IMR-90 (cell line): Measurements from ENCODE around the gene MARCHF2. TPM values are rescaled to one million over a fixed set of nuclear protein-coding genes. Genes with fewer than 3 reads are reported as not detected.
"Not testable (repeated sequence)": the region's sequence is repeated elsewhere in the genome, so short reads cannot be mapped to it uniquely, and the experiment has no call there.

ENCODE experiments used
- ATAC-seq: fragments of 200-7000 bp; cut with Tn5 transposase; 2 replicates; pipeline ENCODE4 v1.9.1; 2020; ENCODE audit warnings: low read depth, mild to moderate bottlenecking, moderate library complexity
- BruUV-seq: library from RNA; stranded (reverse); fragments of 400-500 nt; replicated peaks from 2 replicates; lab custom pipeline; 2021; lab: Mats Ljungman, UMichigan
- CTCF ChIA-PET: fragments of 300-600 bp; formaldehyde crosslinking; extraction: SDS; loops from one replicate; lab custom pipeline; 2021; ENCODE audit warnings: antibody characterized with exemption; lab: Yijun Ruan, JAX
- POLR2A ChIA-PET: fragments of 300-600 bp; sonication (Branson Sonifier 250); formaldehyde crosslinking; loops from one replicate; lab custom pipeline; 2022; ENCODE audit warnings: antibody characterized with exemption; ENCODE audit not compliant: unreplicated experiment; lab: Charles Lee
- DNase-seq: peaks from one replicate; pipeline ENCODE4 v3.0.0; 2013
- H2AFZ ChIP-seq: replicated peaks from 2 replicates; pipeline ENCODE3; 2013; ENCODE audit warnings: low read length, mild to moderate bottlenecking; ENCODE audit not compliant: poor library complexity
- H2AK5ac ChIP-seq: 2 replicates; pipeline ENCODE4 v1.6.1; 2013; ENCODE audit warnings: low read depth, low read length, inconsistent platforms
- H2AK9ac ChIP-seq: replicated peaks from 2 replicates; pipeline ENCODE3; 2013; ENCODE audit warnings: mild to moderate bottlenecking, low read depth, low read length, moderate library complexity; ENCODE audit not compliant: poor library complexity
- H2BK120ac ChIP-seq: 2 replicates; pipeline ENCODE4 v1.6.1; 2013; ENCODE audit warnings: low read depth, low read length, inconsistent platforms
- H2BK15ac ChIP-seq: 3 replicates; pipeline ENCODE4 v1.6.1; 2013; ENCODE audit warnings: low read depth, low read length, inconsistent platforms
- H2BK20ac ChIP-seq: 2 replicates; pipeline ENCODE4 v1.6.1; 2013; ENCODE audit warnings: low read depth, mild to moderate bottlenecking, inconsistent platforms, low read length, moderate library complexity
- H2BK5ac ChIP-seq: 2 replicates; pipeline ENCODE4 v1.6.1; 2013; ENCODE audit warnings: mild to moderate bottlenecking, low read depth, low read length, inconsistent platforms; ENCODE audit not compliant: poor library complexity, severe bottlenecking
- H3K14ac ChIP-seq: replicated peaks from 2 replicates; pipeline ENCODE4 v1.6.1; 2013; ENCODE audit warnings: low read depth, low read length, inconsistent platforms
- H3K18ac ChIP-seq: 2 replicates; pipeline ENCODE4 v1.6.1; 2013; ENCODE audit warnings: low read depth, low read length, control low read depth
- H3K23ac ChIP-seq: 2 replicates; pipeline ENCODE4 v1.6.1; 2013; ENCODE audit warnings: low read depth, low read length, inconsistent platforms
- H3K27ac ChIP-seq: 2 replicates; pipeline ENCODE4 v1.5.1; 2013; ENCODE audit warnings: mild to moderate bottlenecking, control low read depth, low read length; ENCODE audit not compliant: insufficient read depth
- H3K27me3 ChIP-seq: 2 replicates; pipeline ENCODE4 v1.6.1; 2013; ENCODE audit warnings: low read length; ENCODE audit not compliant: control insufficient read depth, insufficient read depth
- H3K36me3 ChIP-seq: 2 replicates; pipeline ENCODE4 v1.6.1; 2013; ENCODE audit warnings: low read length, mixed read lengths; ENCODE audit not compliant: control insufficient read depth, insufficient read depth
- H3K4ac ChIP-seq: 2 replicates; pipeline ENCODE4 v1.6.1; 2013; ENCODE audit warnings: low read depth, low read length, inconsistent platforms
- H3K4me1 ChIP-seq: 2 replicates; pipeline ENCODE4 v1.6.1; 2013; ENCODE audit warnings: low read length, mixed read lengths; ENCODE audit not compliant: control insufficient read depth, insufficient read depth
- H3K4me2 ChIP-seq: 2 replicates; pipeline ENCODE4 v1.6.1; 2013; ENCODE audit warnings: low read depth, mild to moderate bottlenecking, control low read depth, low read length, moderate library complexity
- H3K4me3 ChIP-seq: 2 replicates; pipeline ENCODE4 v1.5.1; 2013; ENCODE audit warnings: low read depth, mild to moderate bottlenecking, control low read depth, low read length, moderate library complexity; ENCODE audit not compliant: insufficient read depth
- H3K56ac ChIP-seq: 2 replicates; pipeline ENCODE4 v1.6.1; 2013; ENCODE audit warnings: low read length, inconsistent platforms; ENCODE audit not compliant: insufficient read depth; ENCODE audit errors: extremely low read depth
- H3K79me1 ChIP-seq, 2 experiments: 2 replicates each; pipeline ENCODE4 v1.6.1; 2013; ENCODE audit warnings: low read length in 2 of 2, inconsistent platforms in 1 of 2, low read depth in 1 of 2
- H3K9ac ChIP-seq: 2 replicates; pipeline ENCODE4 v1.6.1; 2013; ENCODE audit warnings: low read depth, low read length, control low read depth
- H3K9me1 ChIP-seq: 2 replicates; pipeline ENCODE4 v1.6.1; 2013; ENCODE audit warnings: low read length, inconsistent platforms; ENCODE audit not compliant: insufficient read depth
- H3K9me3 ChIP-seq: 2 replicates; pipeline ENCODE4 v1.6.1; 2013; ENCODE audit warnings: low read length; ENCODE audit not compliant: control insufficient read depth, insufficient read depth
- H4K20me1 ChIP-seq: 2 replicates; pipeline ENCODE4 v1.6.1; 2013; ENCODE audit warnings: low read length, inconsistent platforms; ENCODE audit not compliant: insufficient read depth
- H4K5ac ChIP-seq: 2 replicates; pipeline ENCODE4 v1.6.1; 2013; ENCODE audit warnings: mild to moderate bottlenecking, low read depth, low read length, control low read depth
- H4K8ac ChIP-seq, 2 experiments: 2 replicates each; pipeline ENCODE4 v1.6.1; 2013; ENCODE audit warnings: low read depth in 2 of 2, low read length in 2 of 2, control low read depth in 1 of 2, inconsistent platforms in 1 of 2
- H4K91ac ChIP-seq: 2 replicates; pipeline ENCODE4 v1.6.1; 2013; ENCODE audit warnings: low read depth, low read length, inconsistent platforms; ENCODE audit not compliant: insufficient read depth
- MAZ ChIP-seq: IDR thresholded peaks from 2 replicates; pipeline ENCODE4 v1.6.1; 2012; ENCODE audit warnings: low read depth, mild to moderate bottlenecking, low read length, improper control_type of control experiment, moderate library complexity, borderline replicate concordance
- NFE2L2 ChIP-seq: fragments of 150-350 bp; IDR thresholded peaks from 2 replicates; pipeline ENCODE4 v1.6.1; 2016; ENCODE audit warnings: low read depth, mild to moderate bottlenecking, low read length
- RCOR1 ChIP-seq: IDR thresholded peaks from 2 replicates; pipeline ENCODE4 v1.6.1; 2012; ENCODE audit warnings: mild to moderate bottlenecking, low read length, improper control_type of control experiment; ENCODE audit not compliant: insufficient replicate concordance
- SMC3 ChIP-seq: fragments of 150-350 bp; IDR thresholded peaks from 2 replicates; pipeline ENCODE4 v1.6.1; 2016; ENCODE audit warnings: low read depth, mild to moderate bottlenecking, antibody characterized with exemption, low read length, moderate library complexity
- WGBS, 2 experiments: methylation state at CpG; one replicate each; pipeline versions ENCODE4 v1.1.5 to v1.1.7; 2013; ENCODE audit warnings: missing lambda C conversion rate in 2 of 2; ENCODE audit not compliant: insufficient read length in 1 of 2; ENCODE audit errors: extremely low coverage in 2 of 2; 5-methylcytosine and 5-hydroxymethylcytosine counted together
- dilution Hi-C: fragments of 300-500 bp; cut with HindIII; formaldehyde crosslinking; loops from one replicate; pipeline ENCODE4 v1.14.3; 2018; ENCODE audit warnings: low sequenced_read_pairs; ENCODE audit not compliant: unreplicated experiment
- in situ Hi-C: fragments of 300-500 bp; cut with MboI; formaldehyde crosslinking; loops from 3 replicates; pipeline ENCODE4 v1.14.3; 2019; ENCODE audit warnings: low sequenced_read_pairs, inconsistent platforms, mixed read lengths
- intact Hi-C: fragments of 100-400 bp; cut with micrococcal nuclease; formaldehyde crosslinking; loops from 2 replicates; pipeline ENCODE4 v1.10.0; 2022
- polyA plus RNA-seq, 3 experiments: library from polyadenylated mRNA; depleted of rRNA; stranded (reverse); fragments of >200 nt; gene quantifications; 2 replicates each; pipeline ENCODE4 v1.2.3, GENCODE V29; 2012; ENCODE audit warnings: low replicate concordance in 1 of 3
- total RNA-seq: library from RNA; depleted of rRNA; stranded (reverse); fragments of >200 nt; gene quantifications from 2 replicates; pipeline ENCODE4 v1.2.3, GENCODE V29; 2012
- TF ChIP-seq, protein P1 (sequence below): conservative IDR thresholded peaks from 2 replicates; pipeline ENCODE4 v1.5.1; 2012; ENCODE audit warnings: mild to moderate bottlenecking, low read depth, low read length, improper control_type of control experiment

MARCHF2 gene
- total and polyA plus RNA-seq, 2 of the 4 experiments (the other 2 are of a cell fraction), result 33.8 to 58.8 TPM

DNA sequence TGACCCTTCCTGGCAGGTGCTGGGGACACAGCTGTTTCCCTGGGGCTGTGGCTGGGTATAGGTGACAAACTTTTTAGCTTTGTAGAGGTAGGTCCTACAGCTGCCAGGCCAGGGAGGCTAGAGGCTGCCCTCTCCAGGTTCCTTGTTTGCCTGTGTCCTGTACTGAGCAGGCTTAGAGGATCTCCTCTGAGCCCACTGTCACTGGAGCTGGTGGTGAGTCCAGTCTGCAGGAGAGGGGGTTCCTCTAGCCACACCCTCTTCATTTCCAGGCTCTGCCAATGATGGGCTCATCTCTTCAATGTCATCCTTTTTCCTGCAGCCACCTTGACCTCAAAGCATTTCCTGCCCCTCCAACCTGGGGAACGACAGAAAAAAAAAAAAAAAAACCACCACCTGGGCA is 35.5 kb upstream of the MARCHF2 start:
- Histone ChIP-seq H4K91ac (no peak overlapping the region), H3K27me3 (no peaks in the 10 kb centered on the region), H3K9me3 (no peaks in the 10 kb centered on the region), H3K23ac (no peak overlapping the region), H3K56ac (no peak overlapping the region), H3K4ac (no peak overlapping the region), H3K4me2 (no peak overlapping the region), H2BK5ac (no peak overlapping the region), H3K9ac (no peak overlapping the region), H2AK5ac (no peak overlapping the region), H3K79me1 (no peaks in the 10 kb centered on the region), H2BK15ac (no peak overlapping the region), H3K4me3 (no peak overlapping the region), H4K8ac (no peak overlapping the region), H2AFZ (no peak overlapping the region), H2AK9ac (peak overlapping the region; percentile 17), H3K9me1 (no peaks in the 10 kb centered on the region), H3K18ac (no peak overlapping the region), H4K5ac (no peak overlapping the region), H2BK120ac (no peak overlapping the region), H2BK20ac (no peak overlapping the region), H3K4me1 (no peaks in the 10 kb centered on the region), H3K14ac (no peak overlapping the region), H3K27ac (no peak overlapping the region), H4K20me1 (no peaks in the 10 kb centered on the region), H3K36me3 (peaks cover 12% of the 10 kb centered on the region)
- ChIA-PET CTCF (no interaction called here), POLR2A (no interaction called here)
- intact Hi-C loops (no loop called here), in situ Hi-C loops (no loop called here), dilution Hi-C loops (no loop called here)
- no peak for TF ChIP-seq MAZ
- no peak for TF ChIP-seq NFE2L2
- TF ChIP-seq, protein P1, sequence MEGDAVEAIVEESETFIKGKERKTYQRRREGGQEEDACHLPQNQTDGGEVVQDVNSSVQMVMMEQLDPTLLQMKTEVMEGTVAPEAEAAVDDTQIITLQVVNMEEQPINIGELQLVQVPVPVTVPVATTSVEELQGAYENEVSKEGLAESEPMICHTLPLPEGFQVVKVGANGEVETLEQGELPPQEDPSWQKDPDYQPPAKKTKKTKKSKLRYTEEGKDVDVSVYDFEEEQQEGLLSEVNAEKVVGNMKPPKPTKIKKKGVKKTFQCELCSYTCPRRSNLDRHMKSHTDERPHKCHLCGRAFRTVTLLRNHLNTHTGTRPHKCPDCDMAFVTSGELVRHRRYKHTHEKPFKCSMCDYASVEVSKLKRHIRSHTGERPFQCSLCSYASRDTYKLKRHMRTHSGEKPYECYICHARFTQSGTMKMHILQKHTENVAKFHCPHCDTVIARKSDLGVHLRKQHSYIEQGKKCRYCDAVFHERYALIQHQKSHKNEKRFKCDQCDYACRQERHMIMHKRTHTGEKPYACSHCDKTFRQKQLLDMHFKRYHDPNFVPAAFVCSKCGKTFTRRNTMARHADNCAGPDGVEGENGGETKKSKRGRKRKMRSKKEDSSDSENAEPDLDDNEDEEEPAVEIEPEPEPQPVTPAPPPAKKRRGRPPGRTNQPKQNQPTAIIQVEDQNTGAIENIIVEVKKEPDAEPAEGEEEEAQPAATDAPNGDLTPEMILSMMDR, result no peak
- TF ChIP-seq RCOR1, result no peak
- no peak for TF ChIP-seq SMC3
- no CpG with 5 or more reads among the region's 1 CpG for WGBS, 2 experiments
- BruUV-seq, result no TSS peak
- DNase-seq (no peak), ATAC-seq (no peak)

DNA sequence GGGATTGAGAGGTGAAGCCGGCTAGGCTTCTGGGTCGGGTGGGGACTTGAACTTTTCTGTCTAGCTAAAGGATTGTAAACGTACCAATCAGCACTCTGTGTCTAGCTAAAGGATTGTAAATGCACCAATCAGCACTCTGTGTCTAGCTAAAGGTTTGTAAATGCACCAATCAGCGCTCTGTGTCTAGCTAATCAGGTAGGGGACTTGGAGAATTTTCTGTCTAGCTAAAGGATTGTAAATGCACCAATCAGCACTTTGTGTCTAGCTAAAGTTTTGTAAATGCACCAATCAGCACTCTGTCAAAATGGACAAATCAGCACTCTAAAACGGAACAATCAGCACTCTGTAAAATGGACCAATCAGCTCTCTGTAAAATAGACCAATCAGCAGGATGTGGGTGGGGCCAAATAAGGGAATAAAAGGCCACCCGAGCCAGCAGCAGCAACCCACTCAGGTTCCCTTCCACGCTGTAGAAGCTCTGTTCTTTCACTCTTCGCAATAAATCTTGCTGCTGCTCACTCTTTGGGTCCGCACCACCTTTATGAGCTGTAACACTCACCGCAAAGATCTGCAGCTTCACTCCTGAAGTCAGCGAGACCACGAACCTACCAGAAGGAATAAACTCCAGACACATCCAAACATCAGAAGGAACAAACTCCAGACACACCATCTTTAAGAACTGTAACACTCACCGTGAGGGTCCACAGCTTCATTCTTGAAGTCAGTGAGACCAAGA is 33.8 kb upstream of the MARCHF2 start:
- in situ Hi-C loops, BruUV-seq, intact Hi-C loops, H2BK120ac ChIP-seq, H3K4me1 ChIP-seq, CTCF ChIA-PET, H3K9me1 ChIP-seq, H3K27ac ChIP-seq, H2AFZ ChIP-seq, POLR2A ChIA-PET, H3K23ac ChIP-seq, H3K18ac ChIP-seq, H3K9me3 ChIP-seq, H2BK5ac ChIP-seq, H4K8ac ChIP-seq, H2AK9ac ChIP-seq, H3K56ac ChIP-seq, H3K79me1 ChIP-seq, H3K4ac ChIP-seq, H3K14ac ChIP-seq, H4K5ac ChIP-seq, dilution Hi-C loops, H4K20me1 ChIP-seq, DNase-seq, H2BK20ac ChIP-seq, H3K4me3 ChIP-seq, H4K91ac ChIP-seq, H2AK5ac ChIP-seq, H3K36me3 ChIP-seq, ATAC-seq, H3K4me2 ChIP-seq, H3K9ac ChIP-seq, H3K27me3 ChIP-seq, H2BK15ac ChIP-seq: not testable (repeated sequence)
- WGBS, 2 experiments, result 100% methylated on average over 5 of the region's 13 CpGs; no CpG with 5 or more reads in 1 of the 2 experiments
